Measurements from ENCODE around the gene CENPK.
"Not testable (repeated sequence)": the region's sequence is repeated elsewhere in the genome, so short reads cannot be mapped to it uniquely, and the experiment has no call there.

Gene CENPK

DNA sequence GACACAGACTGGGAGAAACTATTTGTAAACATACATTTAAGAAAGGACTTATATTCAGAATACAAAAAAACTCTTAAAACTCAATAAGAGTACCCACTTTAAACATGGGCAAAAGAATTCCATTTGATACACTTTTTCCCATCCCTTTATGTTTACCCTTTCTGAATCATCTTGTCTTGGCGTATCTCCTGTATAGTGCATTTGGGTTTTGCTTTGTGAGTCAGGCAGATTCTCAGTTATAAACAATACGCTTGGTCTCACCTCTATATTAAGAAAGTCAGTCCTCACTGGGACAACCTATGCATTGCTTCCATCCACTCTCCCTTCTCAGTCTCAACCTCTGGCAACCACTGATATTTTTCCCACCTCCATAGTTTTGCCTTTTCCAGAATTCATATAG is 54.0 kb downstream of the CENPK start:
- DNase-seq (ENCODE audit: low read depth in 2 of 2), result no peak

DNA sequence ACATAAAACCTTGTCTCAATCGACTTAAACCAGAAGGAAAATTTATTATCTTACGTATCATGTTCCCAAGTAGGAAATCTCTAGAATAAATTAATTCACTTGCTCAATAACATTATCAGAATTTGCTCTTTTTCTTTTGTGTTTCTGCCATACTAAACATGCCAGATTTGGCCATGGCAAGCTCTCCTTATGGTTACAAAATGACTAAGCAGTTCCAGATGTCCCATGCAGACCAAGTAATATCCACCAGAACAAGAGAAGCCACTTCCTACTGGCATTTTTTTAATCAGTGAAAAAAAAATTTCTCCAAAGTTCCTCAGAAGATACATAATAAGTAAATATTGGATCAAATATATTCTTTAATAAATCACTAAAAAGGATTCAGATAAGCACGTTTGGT is 56.0 kb downstream of the CENPK start:
- peak; percentile 47 to 50 for DNase-seq (ENCODE audit: low read depth in 2 of 2)

GRCh38 chr5:65489119-65489518 is 73.8 kb downstream of the CENPK start:
- DNase-seq (ENCODE audit: low read depth in 2 of 2), result no peak

DNA sequence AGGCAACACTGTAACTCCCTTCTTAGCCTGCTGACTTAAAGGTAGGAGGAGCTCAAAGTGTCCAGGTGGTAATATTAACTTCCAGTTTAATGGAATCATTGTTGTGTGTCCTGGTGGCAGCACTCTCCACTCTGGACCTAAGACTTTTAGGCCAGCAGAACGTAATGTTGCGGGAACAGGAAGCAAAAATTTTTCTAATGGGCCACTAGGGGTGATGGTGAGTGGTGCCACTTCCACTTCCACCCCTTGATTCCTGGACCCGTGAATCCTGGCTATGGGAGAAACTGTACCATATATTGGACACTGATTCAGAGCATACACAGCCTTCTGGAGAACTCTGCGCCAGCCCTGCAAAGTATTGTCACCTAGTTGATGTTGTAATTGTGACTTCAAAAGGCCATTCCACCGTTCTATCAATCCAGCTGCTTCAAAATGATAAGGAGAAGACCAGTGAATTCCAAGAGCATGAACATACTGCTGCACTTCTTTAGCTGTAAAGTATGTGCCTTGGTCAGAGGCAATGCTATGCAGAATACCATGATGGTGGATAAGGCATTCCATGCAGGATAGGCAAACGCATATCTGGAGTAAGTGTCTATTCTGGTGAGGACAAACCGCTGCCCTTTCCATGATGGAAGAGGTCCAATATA is 74.8 kb downstream of the CENPK start:
- not testable (repeated sequence) for DNase-seq (ENCODE audit: low read depth in 2 of 2)

DNA sequence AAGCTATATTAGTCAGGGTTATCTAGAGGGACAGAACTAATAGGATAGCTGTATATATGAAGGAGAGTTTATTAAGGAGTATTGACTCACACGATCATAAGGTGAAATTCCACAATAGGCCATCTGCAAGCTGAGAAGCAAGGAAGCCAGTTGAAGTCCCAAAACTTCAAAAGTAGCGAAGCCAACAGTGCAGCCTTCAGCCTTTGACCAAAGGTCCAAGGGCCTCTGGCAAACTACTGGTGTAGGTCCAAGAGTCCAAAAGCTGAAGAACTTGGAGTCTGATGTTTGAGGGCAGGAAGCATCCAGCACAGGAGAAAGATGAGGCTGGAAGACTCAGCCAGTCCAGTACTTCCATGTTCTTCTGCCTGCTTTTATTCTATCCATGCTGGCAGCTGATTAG is 76.2 kb downstream of the CENPK start:
- not testable (repeated sequence) for DNase-seq (ENCODE audit: low read depth in 2 of 2)

DNA sequence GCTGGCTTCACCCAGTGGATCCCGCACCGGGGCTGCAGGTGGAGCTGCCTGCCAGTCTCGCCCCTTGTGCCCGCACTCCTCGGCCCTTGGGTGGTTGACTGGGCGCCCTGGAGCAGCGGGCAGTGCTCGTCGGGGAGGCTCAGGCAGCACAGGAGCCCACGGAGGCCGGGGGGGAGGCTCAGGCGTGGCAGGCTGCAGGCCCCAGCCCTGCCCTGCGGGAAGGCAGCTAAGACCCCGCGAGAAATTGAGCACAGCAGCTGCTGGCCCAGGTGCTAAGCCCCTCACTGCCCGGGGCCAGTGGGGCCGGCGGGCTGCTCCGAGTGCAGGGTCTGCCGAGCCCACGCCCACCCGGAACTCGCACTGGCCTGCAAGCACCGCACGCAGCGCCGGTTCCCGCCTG is 77.6 kb downstream of the CENPK start:
- DNase-seq (ENCODE audit: low read depth in 2 of 2), result no peak

DNA sequence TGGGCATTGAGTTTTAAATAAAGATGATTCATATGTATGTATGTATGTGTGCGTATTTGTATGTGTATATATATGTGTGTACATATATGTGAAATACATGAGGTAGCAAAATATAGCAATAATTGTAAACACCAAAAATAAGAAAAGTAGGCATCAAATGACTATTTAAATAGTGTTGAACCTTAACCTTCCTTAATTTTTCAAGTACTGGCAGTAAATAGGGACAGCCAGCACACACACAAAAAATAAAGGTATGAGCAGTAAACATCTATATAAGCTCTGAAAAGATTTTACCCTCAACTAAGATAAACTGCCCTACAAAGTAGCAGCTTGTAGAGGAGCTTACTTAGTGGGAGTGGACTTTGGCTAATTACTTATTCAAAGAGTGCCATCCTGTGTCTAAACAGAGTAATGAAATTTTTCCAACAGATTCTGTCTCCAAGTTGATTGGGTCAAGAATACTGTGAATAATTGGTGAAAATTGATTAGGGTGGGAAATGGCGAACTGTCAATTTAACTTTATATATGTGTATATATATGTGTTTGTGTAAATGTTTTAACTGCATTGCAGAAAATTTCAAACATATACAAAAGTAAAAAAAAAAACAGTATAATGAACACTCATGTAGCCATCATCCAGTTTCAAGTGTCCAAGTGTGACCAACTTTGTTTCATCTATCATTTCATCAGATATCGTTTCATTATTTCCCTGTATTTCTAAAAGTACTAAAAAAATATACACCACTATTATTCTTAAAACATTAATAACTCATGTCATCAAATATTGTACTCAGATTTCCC is 79.2 kb downstream of the CENPK start:
- DNase-seq (ENCODE audit: low read depth in 2 of 2), result peak; percentile 49 to 50

DNA sequence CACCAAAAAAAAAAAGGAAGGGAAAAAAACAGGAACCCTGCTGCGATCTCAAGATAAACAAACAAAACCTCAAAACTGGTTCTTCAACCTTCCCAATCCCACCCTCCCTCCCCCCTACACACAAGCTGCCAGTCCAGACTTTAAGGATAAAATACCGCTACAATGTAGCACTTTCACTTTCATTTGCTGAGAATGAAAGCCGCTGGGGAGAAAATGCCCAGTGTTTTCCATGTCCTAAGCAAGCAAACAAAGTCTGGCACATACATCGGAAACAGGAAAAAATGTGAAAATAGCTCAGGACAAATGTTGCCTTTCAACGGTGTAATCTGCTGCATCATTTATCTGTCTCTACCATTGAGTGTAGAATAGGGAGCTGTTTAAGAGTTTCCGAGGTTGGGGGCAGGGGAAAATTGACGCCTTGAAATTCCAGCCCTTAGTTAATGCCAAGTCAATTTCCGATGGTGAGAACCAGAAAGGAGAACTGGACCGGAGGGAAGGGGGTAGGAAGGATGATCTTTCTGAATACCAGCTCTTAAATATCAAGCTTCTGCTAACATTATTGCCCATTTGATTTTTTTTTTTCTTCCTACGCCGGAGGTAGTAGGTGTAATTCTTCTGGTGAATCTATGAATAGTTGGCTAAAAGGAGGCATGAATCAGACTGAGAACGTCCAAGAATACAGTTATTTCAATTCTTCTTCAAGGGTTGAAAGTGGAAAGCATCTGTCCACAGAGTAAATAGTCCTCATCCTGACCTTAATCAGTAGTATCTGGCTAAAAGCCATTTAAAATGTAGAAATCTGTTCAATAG is 80.0 kb downstream of the CENPK start:
- DNase-seq (ENCODE audit: low read depth in 2 of 2), result peak in 1 of 2 experiments; percentile 15

- DNase-seq (ENCODE audit: low read depth in 2 of 2), result peak in 1 of 2 experiments; percentile 20
Observed at GRCh38 chr5:65482296-65482735, 80.7 kb downstream of the CENPK start.

GRCh38 chr5:65481635-65482295 is 81.2 kb downstream of the CENPK start, which contains the start of gene ADAMTS6:
Gene ADAMTS6, minus strand, starts transcription at chr5:65481920. Its CDS starts 8,247 bp downstream, at chr5:65473673.
- peak; percentile 96 for DNase-seq (ENCODE audit: low read depth in 2 of 2)

GRCh38 chr5:65481171-65481581 is 81.8 kb downstream of the CENPK start:
- DNase-seq (ENCODE audit: low read depth in 2 of 2), result no peak

- peak; percentile 72 to 75 for DNase-seq (ENCODE audit: low read depth in 2 of 2)
Observed at GRCh38 chr5:65480306-65480865, 82.6 kb downstream of the CENPK start.

DNA sequence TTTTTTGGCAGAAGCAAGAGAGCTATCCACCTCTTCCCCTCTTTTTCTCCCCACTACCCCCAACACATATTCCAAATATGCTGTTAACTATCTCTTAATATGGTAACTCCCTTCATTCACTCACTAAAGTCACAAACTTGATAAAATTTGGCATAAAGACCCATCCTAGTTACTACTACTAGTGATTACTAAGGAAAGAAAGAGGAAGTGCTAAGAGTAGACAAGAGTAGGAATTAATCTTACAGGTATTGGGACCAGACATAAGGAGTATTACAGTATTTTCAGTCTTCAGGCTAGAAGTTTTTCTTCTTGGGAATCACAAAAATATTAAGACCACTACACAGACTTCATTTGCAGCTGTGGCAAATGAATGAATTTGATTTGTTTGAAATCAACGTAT is 83.4 kb downstream of the CENPK start:
- no peak for DNase-seq (ENCODE audit: low read depth in 2 of 2)

DNA sequence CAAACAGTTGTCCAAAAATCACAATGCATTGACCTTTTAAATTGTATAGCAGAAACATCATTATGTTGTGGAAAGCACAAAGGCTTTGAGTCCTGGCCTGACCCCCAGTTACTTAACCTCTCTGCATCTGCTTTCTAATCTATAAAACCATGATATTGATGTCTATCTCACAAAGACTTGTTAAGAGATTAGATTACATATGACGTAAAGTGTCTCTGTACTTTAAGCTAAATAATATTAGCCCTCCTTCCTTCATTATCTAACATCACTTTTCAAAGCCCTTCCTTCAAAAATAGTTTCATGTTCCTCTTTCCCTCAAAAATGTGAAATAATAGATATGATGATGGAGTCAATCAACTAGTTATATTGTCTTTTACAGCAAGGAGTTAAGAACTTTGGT is 84.6 kb downstream of the CENPK start:
- no peak for DNase-seq (ENCODE audit: low read depth in 2 of 2)

GRCh38 chr5:65475895-65476294 is 87.1 kb downstream of the CENPK start:
- DNase-seq (ENCODE audit: low read depth in 2 of 2), result no peak

GRCh38 chr5:65475336-65475735 is 87.6 kb downstream of the CENPK start:
- DNase-seq (ENCODE audit: low read depth in 2 of 2), result no peak

DNA sequence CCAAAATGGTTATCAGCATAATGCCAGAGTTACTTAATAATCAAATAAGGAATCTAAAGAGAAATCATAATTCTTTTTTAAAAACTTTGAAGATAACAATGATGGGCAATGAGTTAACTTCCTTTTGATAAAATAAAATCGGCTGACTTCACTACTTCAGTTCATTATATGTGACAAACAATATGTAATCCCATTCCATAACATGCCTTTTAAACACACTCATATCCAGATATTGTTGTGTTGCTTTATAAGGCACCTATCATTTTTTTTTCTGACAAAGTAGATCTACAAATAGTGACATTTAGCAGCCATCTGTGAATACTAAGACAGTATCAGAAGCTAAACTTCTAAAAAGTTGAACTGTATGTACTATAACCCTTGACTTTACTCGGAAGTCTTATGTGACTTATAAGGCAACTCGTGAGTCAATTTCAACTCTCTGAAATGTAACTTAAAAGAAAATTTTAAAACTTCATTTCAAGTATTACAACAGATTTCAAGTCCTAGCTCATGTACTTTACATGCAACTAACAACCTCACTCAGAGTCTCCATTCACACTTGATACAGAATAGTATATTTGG is 88.7 kb downstream of the CENPK start:
- DNase-seq (ENCODE audit: low read depth in 2 of 2), result no peak

GRCh38 chr5:65468633-65469032 is 94.3 kb downstream of the CENPK start:
- no peak for DNase-seq (ENCODE audit: low read depth in 2 of 2)
